Activated CD8-positive, alpha-beta memory T cell treated with anti-CD3 and anti-CD28 coated beads, Interleukin-2, amount 50 U/mL, for 4 hours (primary cell): ENCODE measurements around the gene HTRA3.
"Not testable (repeated sequence)": the region's sequence is repeated elsewhere in the genome, so short reads cannot be mapped to it uniquely, and the experiment has no call there.

Source experiments
- DNase-seq: peaks from one replicate; pipeline ENCODE4 v3.0.0-alpha.2; 2020

HTRA3 gene

DNA sequence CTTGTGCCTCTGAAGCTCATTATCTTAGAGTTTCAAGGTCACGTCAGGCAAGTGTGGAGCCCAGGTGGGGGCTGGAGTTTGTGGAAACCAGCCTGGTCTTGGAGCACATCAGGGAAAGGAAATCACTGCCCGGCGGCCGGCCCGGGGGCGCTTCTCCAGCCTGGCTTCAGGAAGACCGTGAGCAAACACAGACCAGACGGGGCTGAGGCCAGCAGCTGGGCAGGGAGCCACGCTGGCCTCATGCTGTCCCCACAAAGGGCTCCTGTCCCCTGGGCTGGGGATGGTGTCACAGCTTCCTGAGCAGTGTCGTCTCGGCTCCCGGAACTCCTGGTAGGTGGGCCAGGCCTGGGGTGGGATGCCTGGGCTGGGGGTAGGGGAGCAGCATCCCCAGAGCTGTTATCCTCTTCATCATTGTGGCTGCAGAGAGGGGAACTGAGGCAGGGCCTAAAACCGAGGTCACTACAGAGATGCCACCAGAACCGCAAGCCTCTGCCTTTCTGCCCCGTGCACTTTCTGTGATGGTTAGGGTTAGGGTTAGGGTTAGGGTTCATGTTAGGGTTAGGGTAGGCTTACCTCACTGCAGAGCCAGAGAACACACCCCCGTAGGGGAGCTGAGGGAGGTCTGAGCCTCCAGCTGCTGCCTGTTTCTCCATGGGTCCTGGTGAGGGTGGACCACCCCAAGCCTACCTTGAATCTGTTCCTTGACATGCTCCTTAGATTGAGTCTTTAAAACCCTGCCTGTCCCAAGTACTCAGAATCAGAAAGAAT lies 77.5 kb downstream of the HTRA3 start:
- no peak for DNase-seq

DNA sequence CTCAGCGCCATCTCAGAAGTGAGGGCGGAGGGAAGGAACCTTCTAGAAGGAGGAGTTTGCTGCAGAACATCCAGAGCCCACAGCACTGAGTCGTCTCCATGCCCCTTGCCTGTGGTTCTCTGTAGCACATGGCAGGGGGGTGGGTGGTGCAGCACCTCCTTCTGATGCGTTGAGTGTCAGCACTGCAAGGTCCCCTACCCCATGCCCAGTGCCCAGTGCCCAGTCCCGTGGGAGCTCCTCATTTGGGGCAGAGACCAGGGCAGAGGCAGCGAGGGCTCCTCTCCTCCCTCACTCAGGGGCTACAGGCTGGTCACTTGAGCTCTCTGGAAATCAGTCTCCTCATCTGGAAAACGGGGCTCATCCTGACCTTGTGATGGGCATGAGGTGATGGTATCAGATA lies 78.1 kb downstream of the HTRA3 start:
- no peak for DNase-seq

DNA sequence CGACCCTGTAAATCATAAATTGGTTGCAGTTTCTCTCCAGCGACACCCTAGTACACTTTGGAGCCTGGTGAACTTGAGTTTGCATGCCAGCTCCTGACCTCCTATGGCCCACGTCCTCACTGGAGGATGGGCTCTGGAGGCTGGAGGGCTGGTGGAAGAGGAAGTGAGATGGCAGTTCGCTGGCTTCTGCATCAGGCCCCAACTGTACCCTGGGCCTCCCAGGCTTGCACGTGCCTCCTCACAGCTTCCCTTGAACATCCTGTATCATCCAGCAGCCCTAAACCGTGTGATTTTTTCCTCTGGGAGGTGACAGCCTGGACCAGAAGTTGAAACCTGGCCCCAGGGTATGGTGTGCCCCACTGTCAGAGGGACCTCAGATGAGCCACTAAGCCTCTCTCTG lies 78.5 kb downstream of the HTRA3 start:
- DNase-seq = no peak

DNA sequence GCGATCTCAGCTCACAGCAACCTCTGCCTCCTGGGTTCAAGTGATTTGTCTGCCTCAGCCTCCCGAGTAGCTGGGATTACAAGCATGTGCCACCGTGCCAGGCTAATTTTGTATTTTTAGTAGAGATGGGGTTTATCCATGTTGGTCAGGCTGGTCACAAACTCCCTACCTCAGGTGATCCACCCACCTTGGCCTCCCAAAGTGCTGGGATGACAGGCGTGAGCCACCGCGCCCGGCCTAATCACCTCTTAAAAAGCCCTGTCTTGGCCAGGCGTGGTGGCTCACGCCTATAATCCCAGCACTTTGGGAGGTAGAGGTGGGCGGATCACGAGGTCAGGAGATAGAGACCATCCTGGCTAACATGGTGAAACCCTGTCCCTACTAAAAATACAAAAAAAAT lies 79.7 kb downstream of the HTRA3 start:
- not testable (repeated sequence) for DNase-seq

DNA sequence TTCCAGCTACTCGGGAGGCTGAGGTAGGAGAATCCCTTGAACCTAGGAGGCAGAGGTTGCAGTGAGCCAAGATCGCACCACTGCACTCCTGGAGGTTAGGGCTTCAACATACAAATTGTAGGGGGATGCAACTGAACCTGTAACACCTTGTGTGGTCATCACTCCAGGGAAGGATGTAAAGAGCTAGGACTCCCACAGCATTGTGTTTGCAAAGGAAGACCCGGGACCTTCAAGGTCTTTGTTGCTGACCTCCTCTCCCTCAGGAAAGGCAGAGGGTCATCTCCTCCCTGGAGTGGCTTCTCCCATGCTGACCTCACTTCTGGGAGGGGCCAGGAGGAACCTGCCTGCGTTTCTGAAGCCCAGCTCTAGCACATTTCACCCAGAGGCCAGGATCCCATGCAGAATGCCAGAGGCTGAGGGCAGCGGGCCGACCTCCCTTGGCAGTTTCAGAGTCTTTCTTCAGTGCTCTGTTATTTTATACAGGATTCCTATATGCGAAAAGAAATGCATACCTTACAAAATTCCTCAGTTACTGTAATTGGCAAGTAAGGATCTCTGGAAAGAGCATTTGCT lies 80.2 kb downstream of the HTRA3 start:
- DNase-seq = no peak

DNA sequence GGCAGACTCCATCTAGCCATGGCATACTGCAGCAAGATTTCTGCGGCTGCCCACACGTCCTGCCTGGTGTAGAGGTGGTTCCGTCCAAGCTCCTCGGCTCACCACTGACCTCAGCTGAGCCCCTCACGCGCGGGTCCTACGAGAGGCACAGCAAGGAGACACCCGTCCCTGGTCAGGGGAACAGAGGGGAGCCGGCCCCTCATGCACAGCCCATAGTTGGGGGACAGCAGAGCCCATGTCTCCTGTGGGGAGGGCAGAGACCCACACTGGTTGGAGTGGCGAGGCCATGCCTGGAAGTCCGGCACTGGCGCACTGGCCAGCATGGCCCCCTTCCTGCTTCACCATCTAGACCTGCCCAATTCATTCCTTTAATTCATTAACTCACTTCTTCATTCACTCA lies 80.8 kb downstream of the HTRA3 start:
- DNase-seq = no peak

DNA sequence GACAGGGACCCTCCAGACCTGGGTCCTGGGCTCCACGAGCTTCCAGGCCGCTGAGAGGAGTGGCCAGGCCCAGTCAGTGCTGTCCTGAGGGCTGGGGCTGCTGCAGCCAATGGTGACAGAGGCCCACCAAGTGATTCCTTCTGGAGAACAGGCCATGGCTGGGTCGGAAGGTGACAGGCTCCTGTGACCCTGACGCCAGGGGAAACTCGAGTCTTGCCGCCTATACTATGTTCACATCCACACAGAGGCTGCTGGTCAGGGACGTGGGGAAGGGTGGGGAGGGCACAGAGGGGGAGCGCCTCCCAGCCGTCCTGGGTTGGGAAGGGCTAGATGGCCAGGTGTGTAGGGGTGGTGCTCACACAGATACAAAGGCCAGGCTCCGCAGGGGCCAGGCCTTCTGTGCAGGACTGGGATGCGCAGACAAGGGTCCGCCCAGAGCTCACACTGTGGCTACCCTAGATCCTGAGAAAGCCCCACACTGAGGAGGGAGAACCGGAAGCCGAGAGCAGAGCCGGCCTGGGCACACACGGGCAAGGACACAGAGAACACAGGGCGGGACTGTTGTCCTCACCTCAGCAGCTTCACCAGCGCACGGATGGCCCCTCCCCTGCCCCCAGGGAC lies 81.4 kb downstream of the HTRA3 start:
- no peak for DNase-seq

DNA sequence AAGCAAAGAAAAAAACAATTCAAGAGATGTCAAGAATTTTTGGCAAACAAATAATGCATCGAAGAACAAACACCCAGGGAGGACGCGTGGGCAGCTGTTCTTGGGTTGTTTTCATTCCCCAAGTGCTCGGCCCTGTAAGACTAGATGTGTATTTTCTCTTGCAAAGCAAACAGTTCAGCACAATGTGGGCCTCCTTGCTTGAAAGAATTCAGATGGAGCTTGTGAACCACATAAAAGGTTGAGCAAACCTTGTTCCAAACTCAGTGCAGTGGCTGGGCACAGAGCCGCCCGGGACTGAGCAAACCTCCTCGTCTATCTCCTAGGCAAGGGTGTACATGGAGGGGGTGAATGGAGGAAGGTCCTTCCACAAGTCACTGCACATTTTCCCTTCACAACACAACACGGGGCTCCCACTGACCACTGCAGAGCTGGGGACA lies 82.4 kb downstream of the HTRA3 start:
- no peak for DNase-seq

DNA sequence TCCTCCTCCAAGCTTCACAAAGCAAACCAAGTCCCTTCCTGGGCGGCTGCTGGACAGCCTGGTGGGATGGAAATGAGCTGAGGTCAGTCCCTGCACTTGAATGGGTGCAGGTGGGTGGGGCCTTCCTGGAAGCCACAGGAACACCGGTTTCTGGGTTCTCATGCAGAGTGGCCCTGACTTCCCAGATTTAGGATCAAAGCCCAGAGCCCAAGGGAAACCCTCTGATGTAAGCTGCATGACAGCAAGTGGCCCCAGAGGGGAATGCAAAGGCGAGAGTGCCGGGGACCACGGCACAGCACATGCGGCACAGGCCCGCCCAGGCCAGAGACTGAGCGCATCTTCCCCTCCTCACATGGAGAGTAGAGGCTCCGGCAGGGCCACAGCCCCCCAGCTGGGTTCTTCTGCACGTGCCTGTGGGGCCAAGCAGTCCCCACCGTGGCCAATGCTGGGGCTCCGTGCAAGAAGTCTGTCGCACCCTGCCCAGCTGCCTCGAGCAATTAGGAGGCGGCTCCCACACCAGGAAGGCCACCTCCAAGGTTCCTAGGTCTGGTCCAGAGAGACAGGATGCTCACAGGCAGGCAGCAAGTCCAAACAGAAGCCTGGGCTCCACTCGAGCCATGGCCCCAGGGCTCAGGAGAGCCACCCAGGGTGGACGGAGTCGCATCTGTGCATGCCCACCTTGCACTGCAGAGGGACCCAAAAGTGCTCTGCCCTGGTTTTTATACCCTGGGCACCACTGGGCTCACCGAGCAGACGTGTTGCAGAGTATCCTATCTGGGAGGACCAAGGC lies 83.0 kb downstream of the HTRA3 start:
- DNase-seq = no peak

DNA sequence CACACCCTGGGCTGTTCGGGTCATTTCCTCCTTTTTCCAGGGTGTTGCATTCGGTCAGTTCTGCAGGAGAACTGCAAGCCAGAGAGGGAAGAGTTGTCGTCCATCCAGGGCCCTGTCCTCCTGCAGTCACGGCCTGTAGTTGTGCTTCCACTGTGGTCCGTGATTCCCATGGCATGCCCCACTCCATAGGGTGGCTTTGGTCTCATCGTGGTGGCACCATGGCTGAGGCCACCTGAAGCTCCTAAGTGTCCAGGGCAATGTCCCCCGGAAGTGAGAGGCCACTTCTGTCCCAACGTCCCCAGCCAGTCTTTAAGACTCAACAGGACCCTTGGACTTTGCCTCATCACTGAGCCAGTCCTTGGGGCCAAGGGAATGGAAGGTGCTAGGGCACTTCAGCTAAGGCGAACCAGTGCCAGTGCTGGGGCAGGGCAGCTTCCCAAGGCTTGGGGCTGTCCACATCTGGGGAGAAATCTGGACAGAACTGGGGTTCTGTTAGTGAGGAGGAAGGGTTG lies 83.7 kb downstream of the HTRA3 start:
- no peak for DNase-seq

DNA sequence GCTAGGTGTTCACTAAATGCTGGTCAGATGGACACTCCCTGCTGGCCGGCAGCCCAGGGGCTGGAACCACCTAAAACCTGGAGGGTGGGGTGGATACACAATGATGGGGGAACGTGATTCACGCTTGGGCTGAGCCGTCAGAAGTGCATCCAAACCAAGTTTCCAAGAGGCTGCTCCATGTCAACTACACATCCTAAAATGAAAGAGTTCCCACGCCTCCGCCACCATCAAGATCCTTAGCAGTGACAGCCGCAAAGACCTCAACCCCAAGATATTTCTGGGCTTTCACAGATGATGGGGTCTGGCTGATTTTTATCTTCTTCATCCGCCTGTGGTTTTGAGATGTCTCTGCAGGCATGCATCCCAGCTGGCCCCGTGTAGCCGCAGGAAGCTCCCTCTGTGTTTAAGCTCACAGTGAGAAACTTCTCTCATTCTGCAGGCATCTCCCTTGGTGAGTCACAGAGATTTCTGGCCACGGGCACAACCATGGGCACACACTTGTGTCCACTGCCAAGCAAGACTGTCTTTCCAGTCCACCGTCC lies 84.4 kb downstream of the HTRA3 start:
- DNase-seq = no peak

DNA sequence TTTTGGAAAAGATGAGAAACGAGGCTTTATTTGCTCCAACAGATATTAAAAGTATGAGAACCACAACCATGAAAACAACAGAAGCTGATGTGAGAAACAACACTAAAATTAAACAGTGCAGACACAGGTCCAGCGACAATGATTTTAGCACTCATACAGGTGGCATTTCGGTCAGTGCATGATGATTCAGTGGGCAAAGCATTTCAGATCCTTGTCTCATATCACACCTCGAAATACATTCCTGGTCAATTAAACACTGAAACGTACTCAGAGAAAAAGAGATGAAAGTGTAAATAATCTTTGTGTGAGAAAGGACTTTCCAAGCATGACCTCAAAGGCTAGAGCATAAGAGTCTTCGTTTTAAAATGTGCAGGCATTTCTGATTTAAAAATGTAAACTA lies 85.8 kb downstream of the HTRA3 start:
- DNase-seq = no peak

DNA sequence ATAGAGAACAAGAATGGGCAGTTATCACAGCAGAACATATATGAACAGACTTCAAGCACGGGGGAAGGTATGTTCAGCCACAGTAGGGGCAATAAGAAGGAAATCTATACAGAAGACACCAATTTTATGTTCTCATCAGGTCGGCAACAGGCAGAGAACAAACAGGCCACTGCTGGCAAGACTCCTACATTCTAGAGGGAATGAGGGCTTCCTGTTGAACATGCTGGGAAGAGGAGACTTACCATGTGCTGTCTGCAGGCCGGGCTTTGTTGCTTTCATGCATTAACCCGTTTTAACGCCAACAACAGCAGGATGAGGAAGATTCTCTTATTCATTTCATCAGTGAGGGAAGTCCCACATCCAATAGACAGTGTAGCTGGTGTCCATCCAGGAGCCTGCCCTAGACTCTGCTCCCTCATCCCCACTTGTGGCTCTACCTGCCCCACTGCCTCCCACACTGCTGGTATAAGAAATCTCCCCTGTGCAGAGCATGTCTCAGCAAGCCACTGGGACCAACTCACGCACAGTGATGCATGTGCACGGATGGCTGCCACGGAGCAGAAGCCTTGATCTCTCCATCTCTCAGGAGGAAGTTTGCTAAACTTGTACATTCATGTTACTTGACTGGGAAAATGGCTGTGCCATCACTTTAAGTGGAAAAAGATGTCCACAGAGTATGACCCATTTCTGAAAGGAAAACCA lies 86.5 kb downstream of the HTRA3 start:
- DNase-seq = no peak
